HFF-Myc (cell line): Measurements from ENCODE around the gene PI4KA.
"Not testable (repeated sequence)": the region's sequence is repeated elsewhere in the genome, so short reads cannot be mapped to it uniquely, and the experiment has no call there.

Experiments
- DNase-seq: peaks from one replicate; pipeline ENCODE4 v3.0.0-alpha.2; 2011; ENCODE audit warnings: low read depth; ENCODE audit errors: extremely low read depth
- H3K4me3 ChIP-seq: replicated peaks from 2 replicates; pipeline ENCODE4 v1.5.1; 2011; ENCODE audit warnings: low read depth, mild to moderate bottlenecking, control low read depth, low read length
- TF ChIP-seq, protein P1 (sequence below): IDR thresholded peaks from 2 replicates; pipeline ENCODE4 v1.5.1; 2012; ENCODE audit warnings: mild to moderate bottlenecking, low read depth, low read length, control low read depth; ENCODE audit errors: missing control alignments

The PI4KA gene

DNA sequence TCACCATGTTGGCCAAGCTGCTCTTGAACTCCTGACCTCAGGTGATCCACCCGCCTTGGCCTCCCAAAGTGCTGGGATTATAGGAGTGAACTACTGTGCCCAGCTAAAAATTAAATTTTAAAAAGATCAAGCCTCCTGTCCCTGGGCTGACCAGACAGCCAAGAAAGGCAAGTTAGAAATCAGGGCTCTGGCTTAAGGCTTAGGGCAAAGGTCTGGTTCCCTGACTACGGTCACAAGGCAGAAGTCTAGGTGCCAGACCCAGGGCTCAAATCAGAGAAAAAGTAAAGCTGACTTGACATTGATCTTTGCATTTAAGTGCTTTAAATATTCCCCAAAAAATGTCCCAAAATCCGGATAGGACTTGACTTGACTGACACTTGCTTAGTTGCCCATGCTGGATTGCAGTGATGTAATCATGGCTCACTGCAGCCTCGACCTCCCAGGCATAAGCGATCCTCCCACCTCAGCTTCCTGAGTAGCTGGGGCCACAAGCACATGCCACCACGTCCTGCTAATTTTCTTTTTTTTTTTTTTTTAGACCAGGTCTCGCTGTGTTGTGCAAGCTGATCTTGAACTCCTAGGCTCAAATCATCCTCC, 41.3 kb upstream of the PI4KA start:
- TF ChIP-seq, protein P1, sequence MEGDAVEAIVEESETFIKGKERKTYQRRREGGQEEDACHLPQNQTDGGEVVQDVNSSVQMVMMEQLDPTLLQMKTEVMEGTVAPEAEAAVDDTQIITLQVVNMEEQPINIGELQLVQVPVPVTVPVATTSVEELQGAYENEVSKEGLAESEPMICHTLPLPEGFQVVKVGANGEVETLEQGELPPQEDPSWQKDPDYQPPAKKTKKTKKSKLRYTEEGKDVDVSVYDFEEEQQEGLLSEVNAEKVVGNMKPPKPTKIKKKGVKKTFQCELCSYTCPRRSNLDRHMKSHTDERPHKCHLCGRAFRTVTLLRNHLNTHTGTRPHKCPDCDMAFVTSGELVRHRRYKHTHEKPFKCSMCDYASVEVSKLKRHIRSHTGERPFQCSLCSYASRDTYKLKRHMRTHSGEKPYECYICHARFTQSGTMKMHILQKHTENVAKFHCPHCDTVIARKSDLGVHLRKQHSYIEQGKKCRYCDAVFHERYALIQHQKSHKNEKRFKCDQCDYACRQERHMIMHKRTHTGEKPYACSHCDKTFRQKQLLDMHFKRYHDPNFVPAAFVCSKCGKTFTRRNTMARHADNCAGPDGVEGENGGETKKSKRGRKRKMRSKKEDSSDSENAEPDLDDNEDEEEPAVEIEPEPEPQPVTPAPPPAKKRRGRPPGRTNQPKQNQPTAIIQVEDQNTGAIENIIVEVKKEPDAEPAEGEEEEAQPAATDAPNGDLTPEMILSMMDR: no peak
- no peak overlapping the region for H3K4me3 ChIP-seq
- DNase-seq: no peak

DNA sequence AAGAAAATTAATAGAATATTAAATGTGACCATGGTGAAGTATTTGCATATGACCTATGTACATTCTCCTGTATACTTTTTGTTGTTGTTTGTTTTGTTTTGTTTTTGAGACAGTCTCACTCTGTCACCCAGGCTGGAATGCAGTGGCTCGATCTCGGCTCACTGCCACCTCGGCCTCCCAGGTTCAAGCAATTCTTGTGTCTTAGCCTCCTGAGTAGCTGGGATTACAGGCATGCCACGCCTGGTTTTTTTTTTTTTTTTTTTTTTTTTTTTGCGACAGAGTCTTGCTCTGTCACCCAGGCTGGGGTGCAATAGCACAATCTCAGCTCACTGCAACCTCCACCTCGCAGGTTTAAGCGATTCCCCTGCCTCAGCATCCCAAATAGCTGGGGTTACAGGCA, 39.1 kb upstream of the PI4KA start:
- DNase-seq, H3K4me3 ChIP-seq: not testable (repeated sequence)

DNA sequence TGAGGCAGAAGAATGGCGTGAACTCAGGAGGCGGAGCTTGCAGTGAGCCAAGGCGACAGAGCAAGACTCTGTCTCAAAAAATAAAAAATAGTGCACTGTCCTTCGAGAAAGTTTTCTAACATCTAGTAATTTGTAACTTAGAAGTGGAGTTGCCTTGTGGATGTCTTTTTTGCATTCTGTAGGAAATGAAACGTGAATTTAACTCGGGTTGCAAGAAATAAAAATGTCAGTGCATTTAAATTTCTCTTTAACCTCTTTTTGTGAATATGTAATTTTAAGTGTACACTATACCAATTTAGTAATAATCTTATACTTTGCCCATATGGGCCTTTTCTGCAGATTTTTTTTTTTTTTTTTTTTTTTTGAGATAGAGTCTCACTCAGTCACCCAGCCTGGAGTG, 32.4 kb upstream of the PI4KA start:
- no peak for DNase-seq
- H3K4me3 ChIP-seq: no peak overlapping the region
- TF ChIP-seq, protein P1: no peak

DNA sequence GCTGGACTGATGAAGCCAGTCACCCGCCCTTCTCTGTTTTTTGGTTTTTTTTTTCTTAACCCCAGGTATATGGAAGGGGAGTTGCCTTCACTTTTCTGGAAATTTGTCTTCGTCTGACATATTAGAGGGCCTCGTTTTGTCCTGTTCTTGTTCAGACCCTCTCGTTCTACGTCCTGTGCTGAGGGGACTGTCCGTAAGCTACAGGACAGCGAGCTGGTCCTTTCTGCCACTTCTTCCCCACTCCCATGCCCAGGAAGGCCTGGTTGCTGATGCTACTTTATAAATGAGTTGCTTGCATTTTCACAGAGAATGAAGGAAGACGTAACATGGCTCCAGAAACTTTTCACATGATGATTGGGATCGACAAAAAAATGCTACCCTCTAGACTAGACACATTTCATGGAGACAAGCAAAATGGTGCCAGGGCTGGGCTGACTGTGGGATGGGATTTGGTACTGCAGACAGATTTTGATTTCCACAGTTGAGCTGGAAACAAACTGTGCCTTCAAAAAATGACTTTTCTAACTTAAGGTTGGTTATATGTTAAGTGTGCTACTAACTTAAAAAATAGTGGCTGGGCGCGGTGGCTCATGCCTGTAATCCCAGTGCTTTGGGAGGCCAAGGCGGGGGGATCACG, 31.4 kb upstream of the PI4KA start:
- TF ChIP-seq, protein P1: no peak
- DNase-seq: no peak
- no peak overlapping the region for H3K4me3 ChIP-seq

DNA sequence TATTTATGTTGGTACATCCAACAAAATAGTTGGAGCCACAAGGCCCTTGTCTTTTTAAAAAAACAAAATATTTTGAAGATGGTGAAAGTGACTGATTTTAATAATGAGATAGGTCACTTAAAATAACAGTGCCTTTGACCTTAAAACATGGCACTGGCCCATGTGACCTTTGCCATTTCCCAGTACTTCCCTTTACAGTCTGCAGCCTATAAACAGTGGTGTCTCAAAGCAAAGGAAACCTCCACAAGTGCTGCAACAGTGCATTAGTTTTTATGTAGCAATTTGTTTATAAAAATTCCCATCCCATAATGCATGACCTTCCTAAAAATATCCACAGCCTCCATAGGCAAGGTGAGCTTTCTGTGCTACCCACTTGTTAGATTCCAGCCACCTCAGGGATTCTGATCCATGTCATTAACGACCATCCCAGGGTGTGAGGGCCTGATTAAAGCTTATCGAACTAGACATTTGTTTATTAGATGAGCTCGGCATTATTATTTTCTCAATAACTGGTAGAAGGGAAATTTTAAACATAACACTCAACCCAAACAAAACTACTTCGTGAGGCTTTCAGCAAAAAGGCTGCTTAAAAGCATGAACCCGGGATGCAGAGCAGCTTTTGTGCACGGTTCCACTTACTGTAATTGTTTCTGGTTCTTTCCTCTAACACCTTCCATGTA, 30.6 kb upstream of the PI4KA start:
- DNase-seq: no peak
- TF ChIP-seq, protein P1: no peak
- no peak overlapping the region for H3K4me3 ChIP-seq

DNA sequence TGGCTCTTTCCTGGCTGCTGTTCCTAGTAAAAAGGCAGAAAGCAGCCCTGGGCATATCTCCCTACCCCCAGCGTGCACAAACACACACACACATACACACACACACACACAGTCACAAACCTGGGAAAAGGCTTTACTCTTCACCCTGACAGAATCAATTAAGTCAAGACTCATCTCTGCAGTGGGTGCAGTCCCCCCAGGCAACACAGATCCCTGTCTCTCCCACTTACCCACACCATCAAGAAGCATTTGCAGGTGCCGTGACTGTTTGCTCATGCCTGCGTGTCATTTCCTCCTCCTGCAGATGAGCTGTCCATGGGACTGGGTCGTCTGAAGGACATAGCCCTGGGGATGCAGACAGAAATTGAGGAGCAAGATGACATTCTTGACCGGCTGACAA, 28.8 kb upstream of the PI4KA start:
- H3K4me3 ChIP-seq: no peak overlapping the region
- no peak for DNase-seq
- TF ChIP-seq, protein P1: no peak

DNA sequence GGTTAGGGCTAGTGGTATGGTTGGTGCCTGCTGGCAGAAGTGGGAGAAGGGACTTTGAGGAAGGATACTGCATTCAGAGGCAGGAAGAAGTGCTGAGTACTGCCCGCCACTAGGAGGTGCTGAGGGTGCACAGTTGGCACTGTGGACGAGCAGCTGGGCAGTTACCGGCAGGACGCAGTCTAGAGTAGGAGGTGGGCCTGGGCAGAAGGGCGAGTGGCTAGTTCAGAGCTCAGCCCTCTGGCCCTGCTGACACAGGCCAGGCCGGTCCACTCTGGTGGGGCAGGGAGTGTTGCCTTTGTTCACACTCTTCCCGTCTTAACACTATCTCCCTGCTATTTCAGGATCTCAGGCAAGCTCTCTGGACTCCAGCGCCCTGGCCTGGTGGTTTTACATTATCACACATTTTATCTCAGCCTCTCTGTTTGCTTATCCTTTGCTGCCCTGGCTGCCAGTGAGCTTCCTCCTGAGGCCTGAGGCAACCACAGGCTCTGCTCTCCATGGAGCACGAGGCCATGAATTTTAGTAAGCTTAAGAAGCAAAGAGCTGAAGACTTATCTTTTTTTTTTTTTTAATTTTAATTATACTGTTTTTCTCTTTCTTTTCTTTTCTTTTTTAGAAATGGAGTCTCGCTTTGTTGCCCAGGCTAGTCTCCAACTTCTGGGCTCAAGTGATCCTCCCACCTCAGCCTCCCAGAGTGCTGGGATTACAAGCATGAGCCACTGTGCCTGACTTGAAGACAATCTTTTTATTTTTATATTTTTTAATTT, 27.1 kb upstream of the PI4KA start:
- TF ChIP-seq, protein P1: peak; percentile 94
- H3K4me3 ChIP-seq: no peak overlapping the region
- DNase-seq: peak; percentile 45
